ENCODE results near the gene DGCR2.

DGCR2 gene

DNA sequence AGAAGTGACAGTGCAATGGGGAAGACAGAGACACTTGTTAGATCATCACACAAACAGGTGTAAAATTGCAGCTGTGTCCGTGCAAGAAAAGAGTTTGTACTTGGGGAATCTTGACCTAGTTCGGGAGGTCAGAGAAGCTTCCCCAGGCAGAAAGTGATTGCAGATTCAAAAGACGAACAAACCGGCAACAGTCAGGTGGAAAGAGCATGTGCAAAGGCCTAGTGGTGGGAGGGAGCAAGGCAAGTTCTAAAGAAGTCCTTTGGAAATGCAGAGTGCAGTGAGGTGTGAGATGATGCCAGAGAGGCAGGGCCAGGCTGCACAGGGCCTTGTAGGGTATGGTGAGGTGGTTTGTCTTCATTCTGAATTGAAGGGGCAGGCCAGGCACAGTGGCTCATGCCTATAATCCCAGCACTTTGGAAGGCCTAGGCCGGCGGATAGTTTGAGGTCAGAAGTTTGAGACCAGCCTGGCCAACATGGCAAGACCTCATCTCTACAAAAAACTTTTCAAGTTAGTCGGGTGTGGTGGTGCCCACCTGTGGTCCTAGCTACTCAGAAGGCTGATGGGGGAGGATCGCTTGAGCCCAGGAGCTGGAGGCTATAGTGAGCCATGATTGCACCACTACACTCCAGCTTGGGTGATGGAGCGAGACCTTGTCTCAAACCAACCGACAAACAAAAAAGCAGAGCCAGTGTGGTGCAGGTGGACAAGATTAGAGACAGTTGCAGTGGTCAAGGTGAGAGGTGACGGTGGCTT, 24.2 kb upstream of the DGCR2 start:
- no peak for DNase-seq (ENCODE audit: low spot score)

DNA sequence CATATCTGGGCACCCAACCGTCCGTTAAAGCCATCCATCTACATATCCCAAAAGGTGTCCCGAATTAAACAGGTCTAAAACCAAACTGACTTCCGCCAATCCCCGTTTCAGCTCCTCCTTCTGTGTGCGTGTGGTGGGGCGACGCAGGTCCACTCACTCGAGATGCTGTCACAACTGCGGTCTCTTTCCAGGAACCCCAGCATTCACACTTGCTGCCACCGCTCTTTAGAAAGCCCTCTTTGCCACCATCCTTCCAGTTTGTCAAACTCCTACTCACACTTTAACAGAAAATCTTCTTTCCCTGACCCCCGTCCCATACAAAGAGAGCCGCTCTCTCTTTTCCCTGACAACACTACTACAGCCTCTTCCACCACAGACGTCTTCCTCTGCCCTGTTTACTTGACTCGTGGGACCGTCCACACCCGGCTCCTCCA, 21.8 kb upstream of the DGCR2 start:
- no peak for DNase-seq (ENCODE audit: low spot score)

DNA sequence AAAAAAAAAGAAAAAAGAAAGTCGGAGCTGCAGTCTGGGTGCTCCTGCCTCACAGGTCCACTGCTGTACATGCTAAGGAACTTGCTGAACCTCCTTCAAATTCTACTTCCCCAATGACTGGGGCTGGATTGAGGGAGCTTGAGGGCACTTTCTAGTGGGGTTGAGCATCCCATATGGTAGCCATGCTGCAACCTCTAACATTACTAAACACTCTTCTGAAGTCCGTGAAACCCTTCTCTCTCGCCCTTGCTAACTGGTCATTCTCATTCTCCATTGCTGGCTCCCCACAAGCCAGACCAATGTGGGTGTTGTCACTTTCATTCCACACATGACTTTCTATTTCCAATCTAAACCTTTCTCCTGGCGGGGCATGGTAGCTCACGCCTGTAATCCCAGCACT, 21.0 kb upstream of the DGCR2 start:
- DNase-seq (ENCODE audit: low spot score), result no peak

- no peak for DNase-seq (ENCODE audit: low spot score)
Measured at GRCh38 chr22:19142394-19142793, 20.2 kb upstream of the DGCR2 start.

- DNase-seq (ENCODE audit: low spot score), result no peak
Measured at GRCh38 chr22:19139974-19140373, 17.8 kb upstream of the DGCR2 start.

- no peak for DNase-seq (ENCODE audit: low spot score)
Measured at GRCh38 chr22:19139001-19139356, 16.8 kb upstream of the DGCR2 start.

DNA sequence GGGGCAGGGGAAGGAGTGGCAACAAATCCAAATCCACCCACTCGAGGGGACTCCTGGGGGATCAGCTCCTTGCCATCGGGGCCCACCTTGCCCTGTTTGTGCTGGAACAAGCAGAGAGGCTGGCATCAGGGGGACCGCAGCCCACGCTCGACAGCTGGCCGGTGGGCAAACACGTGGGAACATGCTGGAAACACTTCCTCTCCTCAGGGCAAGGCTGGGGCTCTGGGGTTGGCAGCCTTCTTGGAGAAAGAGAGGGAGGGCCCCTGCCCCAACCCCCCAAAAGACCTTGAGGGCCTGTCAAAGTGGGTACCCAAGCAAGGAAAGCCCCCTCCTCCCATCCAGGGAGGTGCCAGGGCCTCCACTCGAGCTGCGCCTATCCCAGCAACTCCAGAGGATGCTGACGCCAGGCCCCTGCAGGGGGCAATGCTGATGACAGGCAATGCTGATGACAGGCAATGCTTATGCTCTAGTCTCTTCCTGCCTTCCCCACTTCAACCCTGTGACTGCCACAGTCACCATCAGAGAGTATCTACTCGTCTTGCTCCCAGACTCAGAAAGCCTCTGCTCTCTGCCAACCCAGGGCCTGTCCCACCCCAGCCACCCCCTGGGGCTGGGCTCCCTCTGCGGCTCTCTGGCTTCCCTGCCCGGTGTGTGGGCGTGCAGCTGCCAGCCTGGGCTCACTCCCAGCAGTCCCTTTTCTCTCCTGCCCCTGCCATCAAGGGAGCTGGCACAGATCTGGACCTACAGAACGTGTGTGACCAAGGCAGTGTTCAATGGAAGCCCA, 16.2 kb upstream of the DGCR2 start:
- no peak for DNase-seq (ENCODE audit: low spot score)

DNA sequence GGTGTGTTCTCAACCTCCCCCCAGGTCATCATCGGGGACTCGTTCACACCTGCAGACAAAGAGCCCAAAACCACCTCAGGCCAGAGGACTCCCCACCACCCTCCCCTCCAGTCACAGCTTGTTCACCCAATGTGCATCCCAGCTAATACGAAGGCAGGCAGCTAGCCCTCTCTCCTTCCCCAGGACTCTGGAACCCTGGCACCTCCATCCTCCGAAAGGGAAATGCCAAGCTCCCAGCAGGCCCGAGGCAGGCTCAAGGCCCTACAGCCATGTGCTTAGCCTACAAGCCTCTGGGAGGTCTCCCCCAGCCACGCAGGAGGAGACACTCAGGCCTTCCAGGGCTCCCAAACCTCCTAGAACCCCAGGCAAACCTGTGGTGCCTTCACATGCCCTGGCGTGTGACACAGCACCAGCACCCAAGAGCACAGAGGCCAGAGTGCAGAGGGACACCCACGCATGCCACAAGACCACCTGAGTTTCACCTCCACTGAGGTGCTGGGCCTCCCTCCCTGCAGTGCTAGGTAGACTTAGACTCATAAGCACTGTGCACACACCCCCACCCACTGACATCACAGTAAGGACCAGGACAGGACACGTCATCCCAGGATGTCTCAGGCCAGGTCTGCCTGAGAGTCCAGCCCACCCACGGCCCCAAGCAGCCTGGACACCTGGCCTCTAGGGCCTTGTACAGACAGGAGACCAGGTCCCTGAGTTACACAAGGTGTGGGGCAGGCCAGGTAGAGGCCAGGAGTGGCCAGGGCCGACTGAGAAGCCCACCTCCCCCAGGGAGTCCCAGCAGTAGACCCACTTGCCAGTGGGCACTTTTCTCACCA, 15.4 kb upstream of the DGCR2 start:
- DNase-seq (ENCODE audit: low spot score), result no peak

DNA sequence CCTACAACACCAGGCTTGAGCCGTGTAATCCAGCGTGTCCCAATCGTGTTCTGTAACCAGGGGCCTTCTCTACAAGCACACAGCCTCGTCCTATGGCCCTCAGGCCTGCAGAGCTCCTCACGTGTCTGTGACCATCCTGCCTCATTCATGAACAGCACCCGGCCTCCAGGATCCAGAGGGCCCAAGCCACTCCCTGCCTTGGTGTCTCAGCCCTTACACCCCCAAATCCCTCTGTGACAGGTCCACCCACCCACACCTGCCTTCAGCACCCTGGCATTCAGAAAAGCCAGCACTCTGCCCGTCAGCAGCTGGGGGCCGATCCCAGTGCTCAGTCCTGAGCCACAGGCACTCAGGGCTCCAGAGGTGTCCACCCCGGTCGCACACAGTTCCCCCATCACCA, 14.7 kb upstream of the DGCR2 start:
- no peak for DNase-seq (ENCODE audit: low spot score)

GRCh38 chr22:19134874-19135273, 12.7 kb upstream of the DGCR2 start:
- DNase-seq (ENCODE audit: low spot score), result no peak

DNA sequence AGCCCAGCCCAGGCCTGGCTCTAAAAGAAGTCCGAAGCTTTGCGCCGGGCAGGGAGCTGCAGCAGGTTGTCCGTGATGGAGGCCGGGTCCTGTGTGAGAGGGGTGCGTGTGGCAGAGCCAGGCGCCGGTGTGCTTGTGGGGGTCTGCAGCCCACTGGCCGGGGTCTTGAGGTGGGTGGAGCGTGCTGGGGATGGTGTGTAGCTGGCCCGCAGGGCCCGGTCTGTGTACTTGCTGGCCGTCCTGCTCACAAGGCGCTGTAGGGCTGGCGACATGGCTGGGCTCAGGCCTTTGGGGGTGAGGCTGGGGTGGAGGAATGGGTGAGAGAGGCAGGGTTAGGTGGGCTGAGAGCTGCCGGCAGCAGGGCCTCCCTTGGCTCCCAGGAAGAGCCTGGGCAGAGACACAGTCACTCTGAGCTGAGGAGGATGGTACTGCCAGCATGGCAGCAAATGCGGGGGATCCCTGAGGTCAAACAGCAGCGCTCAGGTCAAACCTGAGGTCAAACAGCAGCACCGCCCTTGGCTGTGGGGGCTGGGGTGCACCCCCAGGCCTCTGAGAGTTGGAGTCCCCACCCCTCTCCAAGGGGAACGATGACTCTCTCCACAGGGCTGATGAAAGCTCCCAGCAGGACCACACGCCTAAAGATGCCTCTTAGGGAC, 12.1 kb upstream of the DGCR2 start:
- DNase-seq (ENCODE audit: low spot score), result no peak

GRCh38 chr22:19133561-19133960, 11.3 kb upstream of the DGCR2 start:
- DNase-seq (ENCODE audit: low spot score), result no peak

DNA sequence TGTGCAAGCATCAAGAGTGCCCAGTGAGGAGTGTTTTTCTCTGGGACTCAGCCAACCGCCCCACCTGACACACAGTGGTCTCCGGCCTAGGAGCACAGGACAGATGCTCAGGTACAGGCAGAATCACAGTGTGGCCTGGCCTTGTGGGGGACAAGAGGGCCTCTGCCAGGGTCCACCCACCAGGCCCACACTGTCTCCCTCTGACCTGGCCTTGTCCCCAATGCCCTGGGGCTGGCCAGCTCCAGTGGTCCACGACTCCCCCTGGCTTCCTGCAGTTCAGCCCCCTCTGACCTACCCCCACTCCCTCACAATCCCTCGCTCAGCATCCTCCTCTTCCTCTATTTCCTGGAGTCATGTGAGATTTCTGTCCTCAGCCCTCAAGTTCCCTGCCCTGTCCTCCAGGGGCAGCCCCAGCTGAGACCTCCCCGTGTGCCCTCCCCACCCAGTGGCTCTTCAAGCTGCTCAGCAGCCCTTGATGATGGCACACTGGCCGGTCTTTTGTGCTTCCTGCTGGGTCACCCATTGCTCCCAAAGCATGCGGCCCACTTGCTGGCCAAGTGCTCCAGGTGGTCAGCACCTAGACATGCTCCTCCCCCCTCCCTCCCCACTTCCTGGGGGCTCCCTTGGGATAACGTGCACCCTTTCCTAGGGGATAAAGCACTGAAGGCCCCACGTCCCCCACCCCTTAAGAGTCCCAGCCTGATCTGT, 10.6 kb upstream of the DGCR2 start:
- no peak for DNase-seq (ENCODE audit: low spot score)

DNA sequence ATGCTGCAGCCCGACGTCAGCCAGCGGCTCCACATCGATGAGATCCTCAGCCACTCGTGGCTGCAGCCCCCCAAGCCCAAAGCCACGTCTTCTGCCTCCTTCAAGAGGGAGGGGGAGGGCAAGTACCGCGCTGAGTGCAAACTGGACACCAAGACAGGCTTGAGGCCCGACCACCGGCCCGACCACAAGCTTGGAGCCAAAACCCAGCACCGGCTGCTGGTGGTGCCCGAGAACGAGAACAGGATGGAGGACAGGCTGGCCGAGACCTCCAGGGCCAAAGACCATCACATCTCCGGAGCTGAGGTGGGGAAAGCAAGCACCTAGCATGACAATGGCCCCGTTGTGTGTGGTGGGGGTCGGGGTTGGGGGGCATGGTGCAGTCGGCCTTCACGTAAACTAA, 9.9 kb upstream of the DGCR2 start:
- no peak for DNase-seq (ENCODE audit: low spot score)

- DNase-seq (ENCODE audit: low spot score), result no peak
Measured at GRCh38 chr22:19131685-19132015, 9.4 kb upstream of the DGCR2 start.

GRCh38 chr22:19130959-19131684, 8.9 kb upstream of the DGCR2 start, which contains the start of gene TSSK2:
Gene TSSK2, plus strand, starts transcription at chr22:19131308. Its CDS starts 92 bp downstream, at chr22:19131400.
- DNase-seq (ENCODE audit: low spot score), result no peak

DNA sequence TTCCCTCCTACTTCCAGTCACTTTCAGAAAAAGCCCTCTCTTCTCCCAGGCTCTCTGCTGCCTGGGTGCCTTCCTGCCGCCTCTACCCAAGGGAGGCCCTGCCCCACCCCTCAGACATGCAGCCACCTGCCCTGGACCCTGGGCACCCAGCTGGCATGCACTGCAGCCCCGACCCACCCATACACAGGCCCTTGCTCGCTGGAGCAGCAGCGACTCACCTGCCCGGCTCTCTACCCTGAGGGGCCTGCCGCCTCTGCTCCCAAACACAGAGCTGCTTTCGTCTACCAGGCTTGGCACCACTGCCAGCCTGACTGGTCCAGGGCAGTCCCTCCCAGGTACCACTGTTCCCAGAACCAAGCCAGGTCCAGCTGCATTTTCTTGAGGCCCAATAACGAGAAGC, 7.7 kb upstream of the DGCR2 start:
- DNase-seq (ENCODE audit: low spot score), result no peak

GRCh38 chr22:19128946-19129727, 6.9 kb upstream of the DGCR2 start:
- DNase-seq (ENCODE audit: low spot score), result no peak

GRCh38 chr22:19128009-19128401, 5.8 kb upstream of the DGCR2 start:
- DNase-seq (ENCODE audit: low spot score), result no peak

- DNase-seq (ENCODE audit: low spot score), result no peak
Measured at GRCh38 chr22:19127329-19128008, 5.3 kb upstream of the DGCR2 start.
